IMR-90 (cell line): ENCODE measurements around the gene PAFAH2. TPM values are rescaled to one million over a fixed set of nuclear protein-coding genes. Genes with fewer than 3 reads are reported as not detected.

Experiments used
- ATAC-seq: fragments of 200-7000 bp; cut with Tn5 transposase; 2 replicates; pipeline ENCODE4 v1.9.1; 2020; ENCODE audit warnings: low read depth, mild to moderate bottlenecking, moderate library complexity
- BruUV-seq: library from RNA; stranded (reverse); fragments of 400-500 nt; replicated peaks from 2 replicates; lab custom pipeline; 2021; lab: Mats Ljungman, UMichigan
- CTCF ChIA-PET: fragments of 300-600 bp; formaldehyde crosslinking; extraction: SDS; loops from one replicate; lab custom pipeline; 2021; ENCODE audit warnings: antibody characterized with exemption; lab: Yijun Ruan, JAX
- POLR2A ChIA-PET: fragments of 300-600 bp; sonication (Branson Sonifier 250); formaldehyde crosslinking; loops from one replicate; lab custom pipeline; 2022; ENCODE audit warnings: antibody characterized with exemption; ENCODE audit not compliant: unreplicated experiment; lab: Charles Lee
- DNase-seq: peaks from one replicate; pipeline ENCODE4 v3.0.0; 2013
- H2AFZ ChIP-seq: replicated peaks from 2 replicates; pipeline ENCODE3; 2013; ENCODE audit warnings: low read length, mild to moderate bottlenecking; ENCODE audit not compliant: poor library complexity
- H2AK5ac ChIP-seq: 2 replicates; pipeline ENCODE4 v1.6.1; 2013; ENCODE audit warnings: low read depth, low read length, inconsistent platforms
- H2AK9ac ChIP-seq: replicated peaks from 2 replicates; pipeline ENCODE3; 2013; ENCODE audit warnings: mild to moderate bottlenecking, low read depth, low read length, moderate library complexity; ENCODE audit not compliant: poor library complexity
- H2BK120ac ChIP-seq: 2 replicates; pipeline ENCODE4 v1.6.1; 2013; ENCODE audit warnings: low read depth, low read length, inconsistent platforms
- H2BK15ac ChIP-seq: 3 replicates; pipeline ENCODE4 v1.6.1; 2013; ENCODE audit warnings: low read depth, low read length, inconsistent platforms
- H2BK20ac ChIP-seq: 2 replicates; pipeline ENCODE4 v1.6.1; 2013; ENCODE audit warnings: low read depth, mild to moderate bottlenecking, inconsistent platforms, low read length, moderate library complexity
- H2BK5ac ChIP-seq: 2 replicates; pipeline ENCODE4 v1.6.1; 2013; ENCODE audit warnings: mild to moderate bottlenecking, low read depth, low read length, inconsistent platforms; ENCODE audit not compliant: poor library complexity, severe bottlenecking
- H3K14ac ChIP-seq: replicated peaks from 2 replicates; pipeline ENCODE4 v1.6.1; 2013; ENCODE audit warnings: low read depth, low read length, inconsistent platforms
- H3K18ac ChIP-seq: 2 replicates; pipeline ENCODE4 v1.6.1; 2013; ENCODE audit warnings: low read depth, low read length, control low read depth
- H3K23ac ChIP-seq: 2 replicates; pipeline ENCODE4 v1.6.1; 2013; ENCODE audit warnings: low read depth, low read length, inconsistent platforms
- H3K27ac ChIP-seq: 2 replicates; pipeline ENCODE4 v1.5.1; 2013; ENCODE audit warnings: mild to moderate bottlenecking, control low read depth, low read length; ENCODE audit not compliant: insufficient read depth
- H3K27me3 ChIP-seq: 2 replicates; pipeline ENCODE4 v1.6.1; 2013; ENCODE audit warnings: low read length; ENCODE audit not compliant: control insufficient read depth, insufficient read depth
- H3K36me3 ChIP-seq: 2 replicates; pipeline ENCODE4 v1.6.1; 2013; ENCODE audit warnings: low read length, mixed read lengths; ENCODE audit not compliant: control insufficient read depth, insufficient read depth
- H3K4ac ChIP-seq: 2 replicates; pipeline ENCODE4 v1.6.1; 2013; ENCODE audit warnings: low read depth, low read length, inconsistent platforms
- H3K4me1 ChIP-seq: 2 replicates; pipeline ENCODE4 v1.6.1; 2013; ENCODE audit warnings: low read length, mixed read lengths; ENCODE audit not compliant: control insufficient read depth, insufficient read depth
- H3K4me2 ChIP-seq: 2 replicates; pipeline ENCODE4 v1.6.1; 2013; ENCODE audit warnings: low read depth, mild to moderate bottlenecking, control low read depth, low read length, moderate library complexity
- H3K4me3 ChIP-seq: 2 replicates; pipeline ENCODE4 v1.5.1; 2013; ENCODE audit warnings: low read depth, mild to moderate bottlenecking, control low read depth, low read length, moderate library complexity; ENCODE audit not compliant: insufficient read depth
- H3K56ac ChIP-seq: 2 replicates; pipeline ENCODE4 v1.6.1; 2013; ENCODE audit warnings: low read length, inconsistent platforms; ENCODE audit not compliant: insufficient read depth; ENCODE audit errors: extremely low read depth
- H3K79me1 ChIP-seq, 2 experiments: 2 replicates each; pipeline ENCODE4 v1.6.1; 2013; ENCODE audit warnings: low read length in 2 of 2, inconsistent platforms in 1 of 2, low read depth in 1 of 2
- H3K9ac ChIP-seq: 2 replicates; pipeline ENCODE4 v1.6.1; 2013; ENCODE audit warnings: low read depth, low read length, control low read depth
- H3K9me1 ChIP-seq: 2 replicates; pipeline ENCODE4 v1.6.1; 2013; ENCODE audit warnings: low read length, inconsistent platforms; ENCODE audit not compliant: insufficient read depth
- H3K9me3 ChIP-seq: 2 replicates; pipeline ENCODE4 v1.6.1; 2013; ENCODE audit warnings: low read length; ENCODE audit not compliant: control insufficient read depth, insufficient read depth
- H4K20me1 ChIP-seq: 2 replicates; pipeline ENCODE4 v1.6.1; 2013; ENCODE audit warnings: low read length, inconsistent platforms; ENCODE audit not compliant: insufficient read depth
- H4K5ac ChIP-seq: 2 replicates; pipeline ENCODE4 v1.6.1; 2013; ENCODE audit warnings: mild to moderate bottlenecking, low read depth, low read length, control low read depth
- H4K8ac ChIP-seq, 2 experiments: 2 replicates each; pipeline ENCODE4 v1.6.1; 2013; ENCODE audit warnings: low read depth in 2 of 2, low read length in 2 of 2, control low read depth in 1 of 2, inconsistent platforms in 1 of 2
- H4K91ac ChIP-seq: 2 replicates; pipeline ENCODE4 v1.6.1; 2013; ENCODE audit warnings: low read depth, low read length, inconsistent platforms; ENCODE audit not compliant: insufficient read depth
- BHLHE40 ChIP-seq: fragments of 150-350 bp; IDR thresholded peaks from 2 replicates; pipeline ENCODE4 v1.6.1; 2016; ENCODE audit warnings: mild to moderate bottlenecking, low read depth, low read length
- CEBPB ChIP-seq: IDR thresholded peaks from 2 replicates; pipeline ENCODE4 v1.6.1; 2012; ENCODE audit warnings: low read depth, low read length, improper control_type of control experiment
- CHD1 ChIP-seq: IDR thresholded peaks from 2 replicates; pipeline ENCODE4 v1.6.1; 2012; ENCODE audit warnings: low read depth, low read length, improper control_type of control experiment
- CTCF ChIP-seq: conservative IDR thresholded peaks from 2 replicates; pipeline ENCODE4 v1.5.1; 2012; ENCODE audit warnings: mild to moderate bottlenecking, low read depth, low read length, improper control_type of control experiment
- FOS ChIP-seq: fragments of 150-350 bp; IDR thresholded peaks from 2 replicates; pipeline ENCODE4 v1.6.1; 2016; ENCODE audit warnings: low read depth, low read length
- MAFK ChIP-seq: IDR thresholded peaks from 2 replicates; pipeline ENCODE4 v1.6.1; 2012; ENCODE audit warnings: low read depth, low read length, improper control_type of control experiment
- MAZ ChIP-seq: IDR thresholded peaks from 2 replicates; pipeline ENCODE4 v1.6.1; 2012; ENCODE audit warnings: low read depth, mild to moderate bottlenecking, low read length, improper control_type of control experiment, moderate library complexity, borderline replicate concordance
- MXI1 ChIP-seq: IDR thresholded peaks from 2 replicates; pipeline ENCODE4 v1.6.1; 2012; ENCODE audit warnings: low read depth, mild to moderate bottlenecking, low read length, moderate library complexity, borderline replicate concordance
- POLR2A ChIP-seq: IDR thresholded peaks from 2 replicates; pipeline ENCODE4 v1.6.1; 2012; ENCODE audit warnings: mild to moderate bottlenecking, low read depth, low read length
- RAD21 ChIP-seq: IDR thresholded peaks from 2 replicates; pipeline ENCODE4 v1.6.1; 2012; ENCODE audit warnings: low read length, improper control_type of control experiment
- RCOR1 ChIP-seq: IDR thresholded peaks from 2 replicates; pipeline ENCODE4 v1.6.1; 2012; ENCODE audit warnings: mild to moderate bottlenecking, low read length, improper control_type of control experiment; ENCODE audit not compliant: insufficient replicate concordance
- RFX5 ChIP-seq: IDR thresholded peaks from 2 replicates; pipeline ENCODE4 v1.8.0; 2012; ENCODE audit warnings: low read depth, mild to moderate bottlenecking, low read length, moderate library complexity
- WGBS, 2 experiments: methylation state at CpG; one replicate each; pipeline versions ENCODE4 v1.1.5 to v1.1.7; 2013; ENCODE audit warnings: missing lambda C conversion rate in 2 of 2; ENCODE audit not compliant: insufficient read length in 1 of 2; ENCODE audit errors: extremely low coverage in 2 of 2; 5-methylcytosine and 5-hydroxymethylcytosine counted together
- dilution Hi-C: fragments of 300-500 bp; cut with HindIII; formaldehyde crosslinking; loops from one replicate; pipeline ENCODE4 v1.14.3; 2018; ENCODE audit warnings: low sequenced_read_pairs; ENCODE audit not compliant: unreplicated experiment
- in situ Hi-C: fragments of 300-500 bp; cut with MboI; formaldehyde crosslinking; loops from 3 replicates; pipeline ENCODE4 v1.14.3; 2019; ENCODE audit warnings: low sequenced_read_pairs, inconsistent platforms, mixed read lengths
- intact Hi-C: fragments of 100-400 bp; cut with micrococcal nuclease; formaldehyde crosslinking; loops from 2 replicates; pipeline ENCODE4 v1.10.0; 2022
- polyA plus RNA-seq, 3 experiments: library from polyadenylated mRNA; depleted of rRNA; stranded (reverse); fragments of >200 nt; gene quantifications; 2 replicates each; pipeline ENCODE4 v1.2.3, GENCODE V29; 2012; ENCODE audit warnings: low replicate concordance in 1 of 3
- total RNA-seq: library from RNA; depleted of rRNA; stranded (reverse); fragments of >200 nt; gene quantifications from 2 replicates; pipeline ENCODE4 v1.2.3, GENCODE V29; 2012

PAFAH2 gene
- total and polyA plus RNA-seq, 2 of the 4 experiments (the other 2 are of a cell fraction): 8.3 to 12.2 TPM

GRCh38 chr1:26012864-26013263 lies 15.0 kb upstream of the PAFAH2 start:
- no TSS peak for BruUV-seq
- Histone ChIP-seq H2AK5ac (no peak overlapping the region), H2BK5ac (no peak overlapping the region), H3K36me3 (no peaks in the 10 kb centered on the region), H3K18ac (no peak overlapping the region), H4K8ac (no peak overlapping the region), H2AK9ac (no peak overlapping the region), H3K4me3 (no peak overlapping the region), H3K9me3 (no peaks in the 10 kb centered on the region), H3K27me3 (no peaks in the 10 kb centered on the region), H2BK120ac (no peak overlapping the region), H3K14ac (no peak overlapping the region), H3K9me1 (peaks cover 6% of the 10 kb centered on the region; the same call in 1 of the 2 replicates), H3K23ac (no peak overlapping the region), H4K20me1 (no peaks in the 10 kb centered on the region), H2BK20ac (no peak overlapping the region), H3K9ac (no peak overlapping the region), H3K4me2 (no peak overlapping the region), H3K4me1 (peaks cover 10% of the 10 kb centered on the region), H3K27ac (no peak overlapping the region), H3K56ac (no peak overlapping the region), H2AFZ (peak overlapping the region; percentile 59), H2BK15ac (no peak overlapping the region), H3K4ac (no peak overlapping the region), H3K79me1 (no peaks in the 10 kb centered on the region), H4K91ac (no peak overlapping the region), H4K5ac (no peak overlapping the region)
- intact Hi-C loops: no loop called here
- TF ChIP-seq CEBPB (no peak), POLR2A (no peak), FOS (no peak), RCOR1 (no peak), MAZ (no peak), RAD21 (no peak), RFX5 (no peak), CHD1 (no peak), BHLHE40 (no peak), MAFK (no peak), CTCF (no peak), MXI1 (no peak)
- DNase-seq: no peak
- in situ Hi-C loops: no loop called here
- CTCF ChIA-PET: no interaction called here
- WGBS, 2 experiments: 44% methylated on average over 2 of the region's 3 CpGs; no CpG with 5 or more reads in 1 of the 2 experiments
- dilution Hi-C loops: no loop called here
- POLR2A ChIA-PET: no interaction called here
- ATAC-seq: no peak
